Neural progenitor cell (in vitro differentiated cells): Measurements from ENCODE around the gene MAML3.

Experiments
- CTCF ChIP-seq: fragments of 200-600 bp; sonication (generic); IDR thresholded peaks from 2 replicates; pipeline ENCODE4 v1.5.1; 2017; ENCODE audit warnings: antibody characterized with exemption, mild to moderate bottlenecking
- EZH2 ChIP-seq: fragments of 200-600 bp; sonication (generic); IDR thresholded peaks from 2 replicates; pipeline ENCODE4 v1.6.1; 2017; ENCODE audit warnings: antibody characterized with exemption, mild to moderate bottlenecking, moderate library complexity

GRCh38 chr4:140105436-140105835 is 48.5 kb downstream of the MAML3 start:
- TF ChIP-seq CTCF (no peak), EZH2 (no peak)
